Islet precursor cell (in vitro differentiated cells): Measurements from ENCODE around the gene LINC01488.

ENCODE experiments used
- DNase-seq: peaks from one replicate; pipeline ENCODE4 v3.0.0-alpha.2; 2018

The LINC01488 gene

GRCh38 chr11:69513196-69513595 is 31.7 kb downstream of the LINC01488 start:
- DNase-seq, result no peak

- no peak for DNase-seq
Measured at GRCh38 chr11:69513663-69514224, 32.3 kb downstream of the LINC01488 start.

- DNase-seq, result no peak
Measured at GRCh38 chr11:69514771-69515170, 33.3 kb downstream of the LINC01488 start.

GRCh38 chr11:69515271-69516245 is 34.1 kb downstream of the LINC01488 start:
- DNase-seq, result no peak

GRCh38 chr11:69516526-69516925 is 35.1 kb downstream of the LINC01488 start:
- DNase-seq, result no peak

- no peak for DNase-seq
Measured at GRCh38 chr11:69518081-69518950, 36.9 kb downstream of the LINC01488 start.

GRCh38 chr11:69520186-69520916 is 38.9 kb downstream of the LINC01488 start:
- no peak for DNase-seq

- DNase-seq, result peak; percentile 74
Measured at GRCh38 chr11:69521457-69521856, 40.0 kb downstream of the LINC01488 start.

GRCh38 chr11:69523453-69523852 is 42.0 kb downstream of the LINC01488 start:
- no peak for DNase-seq

- peak; percentile 72 for DNase-seq
Measured at GRCh38 chr11:69524291-69524882, 42.9 kb downstream of the LINC01488 start.

GRCh38 chr11:69524991-69525411 is 43.5 kb downstream of the LINC01488 start:
- no peak for DNase-seq

GRCh38 chr11:69525516-69526452 is 44.3 kb downstream of the LINC01488 start:
- DNase-seq, result peak; percentile 40

GRCh38 chr11:69526453-69526810 is 45.0 kb downstream of the LINC01488 start:
- peak; percentile 51 for DNase-seq

- peak; percentile 40 for DNase-seq
Measured at GRCh38 chr11:69529001-69529400, 47.5 kb downstream of the LINC01488 start.

GRCh38 chr11:69530278-69531070 is 49.0 kb downstream of the LINC01488 start:
- DNase-seq, result peak; percentile 43

GRCh38 chr11:69531071-69531716 is 49.7 kb downstream of the LINC01488 start:
- peak; percentile 41 for DNase-seq

GRCh38 chr11:69531717-69532088 is 50.2 kb downstream of the LINC01488 start:
- DNase-seq, result peak; percentile 19

GRCh38 chr11:69533296-69534165 is 52.1 kb downstream of the LINC01488 start:
- DNase-seq, result peak; percentile 47

GRCh38 chr11:69534166-69534530 is 52.7 kb downstream of the LINC01488 start:
- no peak for DNase-seq
